ENCODE measurements around the gene PLCE1.

The PLCE1 gene

GRCh38 chr10:93993414-93993781 is 333 bp upstream of the PLCE1 start:
- TF ChIP-seq CTCF (IDR thresholded peaks at IDR 0.05; ENCODE audit: borderline replicate concordance, insufficient read depth, low read depth, low read length) = no peak
- no peak overlapping the region for H3K4me3 ChIP-seq (ENCODE audit: low read depth, low read length)

GRCh38 chr10:93994438-93994801 is 689 bp downstream of the PLCE1 start:
- TF ChIP-seq CTCF (IDR thresholded peaks at IDR 0.05; ENCODE audit: borderline replicate concordance, insufficient read depth, low read depth, low read length) = no peak
- H3K4me3 ChIP-seq (ENCODE audit: low read depth, low read length) = no peak overlapping the region

- no peak for TF ChIP-seq CTCF (IDR thresholded peaks at IDR 0.05; ENCODE audit: borderline replicate concordance, insufficient read depth, low read depth, low read length)
- H3K4me3 ChIP-seq (ENCODE audit: low read depth, low read length) = no peak overlapping the region
These were observed 1.5 kb downstream of the PLCE1 start for GRCh38 chr10:93995182-93995581.

- no peak for TF ChIP-seq CTCF (IDR thresholded peaks at IDR 0.05; ENCODE audit: borderline replicate concordance, insufficient read depth, low read depth, low read length)
- H3K4me3 ChIP-seq (ENCODE audit: low read depth, low read length) = no peak overlapping the region
These were observed 2.0 kb downstream of the PLCE1 start for GRCh38 chr10:93995598-93996271.

GRCh38 chr10:93996551-93996950 is 2.8 kb downstream of the PLCE1 start:
- TF ChIP-seq CTCF (IDR thresholded peaks at IDR 0.05; ENCODE audit: borderline replicate concordance, insufficient read depth, low read depth, low read length) = no peak
- H3K4me3 ChIP-seq (ENCODE audit: low read depth, low read length) = no peak overlapping the region

GRCh38 chr10:93997546-93997945 is 3.8 kb downstream of the PLCE1 start:
- no peak for TF ChIP-seq CTCF (IDR thresholded peaks at IDR 0.05; ENCODE audit: borderline replicate concordance, insufficient read depth, low read depth, low read length)
- no peak overlapping the region for H3K4me3 ChIP-seq (ENCODE audit: low read depth, low read length)

- TF ChIP-seq CTCF (IDR thresholded peaks at IDR 0.05; ENCODE audit: borderline replicate concordance, insufficient read depth, low read depth, low read length) = no peak
- no peak overlapping the region for H3K4me3 ChIP-seq (ENCODE audit: low read depth, low read length)
These were observed 5.7 kb downstream of the PLCE1 start for GRCh38 chr10:93999401-93999851.

Measured in GM12875 (cell line).